Testis (tissue), 3 donors: ENCODE measurements around the gene PCDHGB1. TPM values are rescaled to one million over a fixed set of nuclear protein-coding genes. Genes with fewer than 3 reads are reported as not detected.
A peak's percentile ranks its signal among the peaks of the same experiment; 100 is the strongest.
"Not testable (repeated sequence)": the region's sequence is repeated elsewhere in the genome, so short reads cannot be mapped to it uniquely, and the experiment has no call there.

Source experiments
- DNase-seq: peaks from one replicate; pipeline ENCODE4 v3.0.0-alpha.2; 2019
- H3K27ac ChIP-seq, 2 donors: fragments of 200-600 bp; sonication (generic); one replicate each; pipeline ENCODE4 v1.5.1; 2019
- H3K27me3 ChIP-seq: fragments of 200-600 bp; sonication (generic); one replicate; pipeline ENCODE4 v1.5.1; 2019
- H3K36me3 ChIP-seq: fragments of 200-600 bp; sonication (generic); one replicate; pipeline ENCODE4 v1.5.1; 2017; ENCODE audit warnings: low read depth; ENCODE audit errors: missing control alignments
- H3K4me1 ChIP-seq: fragments of 200-600 bp; sonication (generic); one replicate; pipeline ENCODE4 v1.5.1; 2019
- H3K4me3 ChIP-seq, 2 donors: fragments of 200-600 bp; sonication (generic); one replicate each; pipeline ENCODE4 v1.5.1; 2017 to 2019
- H3K9me3 ChIP-seq: fragments of 200-600 bp; sonication (generic); one replicate; pipeline ENCODE4 v1.5.1; 2017
- POLR2A ChIP-seq: fragments of 450-650 bp; IDR thresholded peaks from one replicate; pipeline ENCODE4 v1.6.1; 2017; ENCODE audit warnings: antibody characterized with exemption, mild to moderate bottlenecking, moderate library complexity
- WGBS, 2 donors: methylation state at CpG; one replicate each; pipeline ENCODE4 v1.1.5; 2018; 5-methylcytosine and 5-hydroxymethylcytosine counted together
- intact Hi-C: fragments of 100-400 bp; cut with DNase I; formaldehyde crosslinking; loops from one replicate; pipeline ENCODE4 v1.15.1; 2023; ENCODE audit warnings: low total_unique reads
- polyA plus RNA-seq: library from polyadenylated mRNA; stranded (reverse); fragments of 350-450 nt; fragmentation: Illumina TruSeq; extraction: RNeasy Lipid Tissue Mini Kit (QIAGEN cat#74804); gene quantifications from one replicate; pipeline ENCODE4 v1.2.3, GENCODE V29; 2014; ENCODE audit warnings: low read depth, low replicate concordance; ENCODE audit not compliant: insufficient read depth
- total RNA-seq, 2 donors: library from RNA; depleted of rRNA; stranded (reverse); fragments of >200 nt; gene quantifications; one replicate each; pipeline ENCODE4 v1.2.3, GENCODE V29; 2016
- TF ChIP-seq, protein P1 (sequence below), 3 experiments: fragments of 450-650 bp in 2 of 3; fragments of 200-600 bp in 1 of 3; sonication (generic) in 1 of 3; IDR thresholded peaks; one replicate each; pipeline ENCODE4 v1.5.1; 2016 to 2019; ENCODE audit warnings: antibody characterized with exemption in 3 of 3, mild to moderate bottlenecking in 2 of 3, moderate library complexity in 1 of 3

The PCDHGB1 gene
- total and polyA plus RNA-seq, 3 donors from 2014 or later: 0.92 to 16.4 (median 12.5) TPM

GRCh38 chr5:141342773-141343172, 7.1 kb upstream of the PCDHGB1 start:
- DNase-seq: no peak
- H3K9me3 ChIP-seq: no peaks in the 10 kb centered on the region
- no peaks in the 10 kb centered on the region for H3K27me3 ChIP-seq
- no peak for TF ChIP-seq POLR2A
- TF ChIP-seq, protein P1, sequence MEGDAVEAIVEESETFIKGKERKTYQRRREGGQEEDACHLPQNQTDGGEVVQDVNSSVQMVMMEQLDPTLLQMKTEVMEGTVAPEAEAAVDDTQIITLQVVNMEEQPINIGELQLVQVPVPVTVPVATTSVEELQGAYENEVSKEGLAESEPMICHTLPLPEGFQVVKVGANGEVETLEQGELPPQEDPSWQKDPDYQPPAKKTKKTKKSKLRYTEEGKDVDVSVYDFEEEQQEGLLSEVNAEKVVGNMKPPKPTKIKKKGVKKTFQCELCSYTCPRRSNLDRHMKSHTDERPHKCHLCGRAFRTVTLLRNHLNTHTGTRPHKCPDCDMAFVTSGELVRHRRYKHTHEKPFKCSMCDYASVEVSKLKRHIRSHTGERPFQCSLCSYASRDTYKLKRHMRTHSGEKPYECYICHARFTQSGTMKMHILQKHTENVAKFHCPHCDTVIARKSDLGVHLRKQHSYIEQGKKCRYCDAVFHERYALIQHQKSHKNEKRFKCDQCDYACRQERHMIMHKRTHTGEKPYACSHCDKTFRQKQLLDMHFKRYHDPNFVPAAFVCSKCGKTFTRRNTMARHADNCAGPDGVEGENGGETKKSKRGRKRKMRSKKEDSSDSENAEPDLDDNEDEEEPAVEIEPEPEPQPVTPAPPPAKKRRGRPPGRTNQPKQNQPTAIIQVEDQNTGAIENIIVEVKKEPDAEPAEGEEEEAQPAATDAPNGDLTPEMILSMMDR (IDR thresholded peaks at IDR 0.05): no peak
- intact Hi-C loops: no loop called here
- H3K36me3 ChIP-seq: no peaks in the 10 kb centered on the region
- H3K4me1 ChIP-seq: no peaks in the 10 kb centered on the region
- no peak overlapping the region for H3K27ac ChIP-seq
- 18 to 19% methylated on average over 1 of the region's 1 CpG for WGBS, 2 donors
- no peak overlapping the region for H3K4me3 ChIP-seq

GRCh38 chr5:141343242-141343952, 6.5 kb upstream of the PCDHGB1 start, which contains the start of gene PCDHGA3:
TSS of gene PCDHGA3 (plus strand) at chr5:141343829. CDS start at chr5:141344034, 205 bp downstream.
- Histone ChIP-seq H3K4me1 (no peaks in the 10 kb centered on the region), H3K4me3 (peak within 1 kb of the TSS; percentile 21 to 46), H3K27me3 (no peaks in the 10 kb centered on the region), H3K27ac (no peak within 1 kb of the TSS), H3K9me3 (no peaks in the 10 kb centered on the region), H3K36me3 (no peaks in the 10 kb centered on the region)
- intact Hi-C loops: no loop called here
- peak; percentile 69 for DNase-seq
- WGBS, 2 donors: 18 to 20% methylated on average over 9 of the region's 9 CpGs
- no peak for TF ChIP-seq POLR2A
- TF ChIP-seq, protein P1 (IDR thresholded peaks at IDR 0.05): peak; percentile 24 to 56 (median 49)

DNA sequence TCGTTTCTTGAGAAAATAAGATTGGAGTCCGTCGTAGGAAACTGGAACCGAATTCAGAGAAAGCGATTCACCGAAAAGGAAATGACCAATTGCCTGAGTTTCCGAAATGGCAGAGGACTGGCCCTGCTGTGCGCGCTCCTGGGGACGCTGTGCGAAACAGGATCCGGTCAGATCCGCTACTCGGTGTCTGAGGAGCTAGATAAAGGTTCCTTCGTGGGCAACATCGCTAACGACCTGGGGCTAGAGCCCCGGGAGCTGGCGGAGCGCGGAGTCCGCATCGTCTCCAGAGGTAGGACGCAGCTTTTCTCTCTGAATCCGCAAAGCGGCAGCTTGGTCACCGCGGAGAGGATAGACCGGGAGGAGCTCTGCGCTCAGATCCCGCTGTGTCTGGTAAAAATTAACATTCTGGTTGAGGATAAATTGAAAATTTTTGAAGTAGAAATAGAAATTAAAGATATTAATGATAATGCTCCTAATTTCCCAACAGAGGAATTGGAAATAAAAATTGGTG, 5.9 kb upstream of the PCDHGB1 start:
- no peak for DNase-seq
- H3K4me3 ChIP-seq: peak overlapping the region; percentile 21 to 46
- H3K4me1 ChIP-seq: no peaks in the 10 kb centered on the region
- no peak overlapping the region for H3K27ac ChIP-seq
- intact Hi-C loops: no loop called here
- no peaks in the 10 kb centered on the region for H3K27me3 ChIP-seq
- no peaks in the 10 kb centered on the region for H3K36me3 ChIP-seq
- no peaks in the 10 kb centered on the region for H3K9me3 ChIP-seq
- WGBS, 2 donors: 14 to 22% methylated on average over 31 of the region's 31 CpGs
- TF ChIP-seq, protein P1 (IDR thresholded peaks at IDR 0.05): peak in 1 of 3 experiments; percentile 0
- TF ChIP-seq POLR2A: no peak

GRCh38 chr5:141345327-141345726, 4.6 kb upstream of the PCDHGB1 start:
- no peaks in the 10 kb centered on the region for H3K27me3 ChIP-seq
- no peak for DNase-seq
- intact Hi-C loops: no loop called here
- TF ChIP-seq, protein P1 (IDR thresholded peaks at IDR 0.05): no peak
- no peak for TF ChIP-seq POLR2A
- H3K9me3 ChIP-seq: no peaks in the 10 kb centered on the region
- H3K4me1 ChIP-seq: no peaks in the 10 kb centered on the region
- H3K27ac ChIP-seq: no peak overlapping the region
- no peak overlapping the region for H3K4me3 ChIP-seq
- 31 to 35% methylated on average over 15 to 20 of the region's 20 CpGs for WGBS, 2 donors
- H3K36me3 ChIP-seq: no peaks in the 10 kb centered on the region

- H3K9me3 ChIP-seq, DNase-seq: not testable (repeated sequence)
- 41 to 50% methylated on average over 7 to 13 of the region's 35 CpGs for WGBS, 2 donors
Observed at GRCh38 chr5:141346017-141346416, 3.9 kb upstream of the PCDHGB1 start.

More at GRCh38 chr5:141346017-141346416, 3.9 kb upstream of the PCDHGB1 start:
- H3K4me3 ChIP-seq, intact Hi-C loops, H3K36me3 ChIP-seq, H3K27ac ChIP-seq, H3K27me3 ChIP-seq, H3K4me1 ChIP-seq: not testable (repeated sequence)
